ENCODE measurements around the gene EIF4E2. TPM values are rescaled to one million over a fixed set of nuclear protein-coding genes. Genes with fewer than 3 reads are reported as not detected.

Gene EIF4E2
- total RNA-seq, 4 donors from 2014 or later, result 23.8 to 38.5 (median 27.8) TPM

- H3K36me3 ChIP-seq, result no peaks in the 10 kb centered on the region
- H3K4me3 ChIP-seq, result no peak overlapping the region
- H3K4me1 ChIP-seq, result peaks cover 0 to 16% (median 0%) of the 10 kb centered on the region in 4 donors
- TF ChIP-seq, protein P1, sequence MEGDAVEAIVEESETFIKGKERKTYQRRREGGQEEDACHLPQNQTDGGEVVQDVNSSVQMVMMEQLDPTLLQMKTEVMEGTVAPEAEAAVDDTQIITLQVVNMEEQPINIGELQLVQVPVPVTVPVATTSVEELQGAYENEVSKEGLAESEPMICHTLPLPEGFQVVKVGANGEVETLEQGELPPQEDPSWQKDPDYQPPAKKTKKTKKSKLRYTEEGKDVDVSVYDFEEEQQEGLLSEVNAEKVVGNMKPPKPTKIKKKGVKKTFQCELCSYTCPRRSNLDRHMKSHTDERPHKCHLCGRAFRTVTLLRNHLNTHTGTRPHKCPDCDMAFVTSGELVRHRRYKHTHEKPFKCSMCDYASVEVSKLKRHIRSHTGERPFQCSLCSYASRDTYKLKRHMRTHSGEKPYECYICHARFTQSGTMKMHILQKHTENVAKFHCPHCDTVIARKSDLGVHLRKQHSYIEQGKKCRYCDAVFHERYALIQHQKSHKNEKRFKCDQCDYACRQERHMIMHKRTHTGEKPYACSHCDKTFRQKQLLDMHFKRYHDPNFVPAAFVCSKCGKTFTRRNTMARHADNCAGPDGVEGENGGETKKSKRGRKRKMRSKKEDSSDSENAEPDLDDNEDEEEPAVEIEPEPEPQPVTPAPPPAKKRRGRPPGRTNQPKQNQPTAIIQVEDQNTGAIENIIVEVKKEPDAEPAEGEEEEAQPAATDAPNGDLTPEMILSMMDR (IDR thresholded peaks at IDR 0.05), result no peak
- TF ChIP-seq EP300 (IDR thresholded peaks at IDR 0.05) (no peak), POLR2A (IDR thresholded peaks at IDR 0.05) (no peak)
- no peaks in the 10 kb centered on the region for H3K27me3 ChIP-seq
- H3K9me3 ChIP-seq, result no peaks in the 10 kb centered on the region
- no peak overlapping the region for H3K27ac ChIP-seq
- WGBS, 2 donors, result 91 to 93% methylated on average over 17 of the region's 17 CpGs
- no peak for DNase-seq (ENCODE audit: low spot score in 2 of 2)
These were observed 56.5 kb downstream of the EIF4E2 start for GRCh38 chr2:232607011-232607410.

DNA sequence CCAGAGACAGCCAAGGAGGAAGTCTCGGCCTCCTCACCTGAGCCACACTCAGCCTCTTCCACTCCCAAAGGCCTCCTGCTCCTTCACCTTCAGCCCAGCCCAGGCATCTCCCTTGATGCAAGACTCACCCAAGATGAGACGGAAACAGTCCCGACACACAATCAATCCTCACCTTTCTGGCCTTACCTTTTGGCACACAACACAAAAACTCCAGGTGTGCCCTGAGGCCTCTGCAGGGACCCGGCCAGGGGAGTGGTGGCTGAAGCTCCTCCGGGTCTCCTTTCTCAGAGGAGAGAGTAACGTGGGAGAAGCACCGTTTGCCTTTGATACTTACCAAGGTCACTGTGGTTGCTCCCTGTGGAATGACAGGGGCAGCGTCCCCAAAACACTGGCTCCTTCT, 59.1 kb downstream of the EIF4E2 start:
- H3K27ac ChIP-seq, result no peak overlapping the region
- H3K36me3 ChIP-seq, result no peaks in the 10 kb centered on the region
- H3K27me3 ChIP-seq, result no peaks in the 10 kb centered on the region
- no peak for DNase-seq (ENCODE audit: low spot score in 2 of 2)
- 80 to 88% methylated on average over 8 of the region's 8 CpGs for WGBS, 2 donors
- no peaks in the 10 kb centered on the region for H3K9me3 ChIP-seq
- no peak for TF ChIP-seq POLR2A (IDR thresholded peaks at IDR 0.05)
- no peak for TF ChIP-seq EP300 (IDR thresholded peaks at IDR 0.05)
- TF ChIP-seq, protein P1 (IDR thresholded peaks at IDR 0.05), result no peak
- peaks cover 0 to 16% (median 0%) of the 10 kb centered on the region in 4 donors for H3K4me1 ChIP-seq
- H3K4me3 ChIP-seq, result no peak overlapping the region

- TF ChIP-seq EP300 (IDR thresholded peaks at IDR 0.05) (no peak), POLR2A (IDR thresholded peaks at IDR 0.05) (no peak)
- TF ChIP-seq, protein P1 (IDR thresholded peaks at IDR 0.05), result no peak
- peaks cover 0 to 16% (median 0%) of the 10 kb centered on the region in 4 donors for H3K4me1 ChIP-seq
- no peaks in the 10 kb centered on the region for H3K36me3 ChIP-seq
- H3K4me3 ChIP-seq, result no peak overlapping the region
- no peaks in the 10 kb centered on the region for H3K27me3 ChIP-seq
- WGBS, 2 donors, result 73 to 100% methylated on average over 2 of the region's 3 CpGs
- no peaks in the 10 kb centered on the region for H3K9me3 ChIP-seq
- DNase-seq (ENCODE audit: low spot score in 2 of 2), result no peak
- H3K27ac ChIP-seq, result no peak overlapping the region
These were observed 59.6 kb downstream of the EIF4E2 start for GRCh38 chr2:232610081-232610480.

DNA sequence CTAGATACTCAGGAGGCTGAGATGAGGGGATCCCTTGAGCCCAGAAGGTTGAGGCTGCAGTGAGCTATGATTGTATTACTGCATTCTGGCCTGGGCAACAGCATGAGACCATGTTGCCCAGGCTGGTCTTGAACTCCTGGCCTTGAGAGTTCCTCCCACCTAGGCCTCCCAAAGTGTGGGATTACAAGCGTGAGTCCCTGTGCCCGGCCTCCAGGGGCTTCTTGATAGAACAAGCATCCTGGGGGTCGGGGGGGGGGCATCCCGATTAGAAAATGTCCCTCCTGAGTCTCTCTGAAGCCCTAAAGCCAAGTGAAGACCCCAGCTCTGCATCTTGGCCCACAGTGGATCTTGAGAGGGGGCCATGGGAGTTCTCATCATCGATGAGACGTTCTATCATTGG, 60.6 kb downstream of the EIF4E2 start:
- Histone ChIP-seq H3K36me3 (no peaks in the 10 kb centered on the region), H3K9me3 (no peaks in the 10 kb centered on the region), H3K27ac (no peak overlapping the region), H3K4me3 (no peak overlapping the region), H3K4me1 (peaks cover 0 to 12% (median 0%) of the 10 kb centered on the region in 4 donors), H3K27me3 (no peaks in the 10 kb centered on the region)
- WGBS, 2 donors, result 80 to 86% methylated on average over 3 to 6 of the region's 6 CpGs
- DNase-seq (ENCODE audit: low spot score in 2 of 2), result no peak
- TF ChIP-seq EP300 (IDR thresholded peaks at IDR 0.05), result no peak
- TF ChIP-seq, protein P1 (IDR thresholded peaks at IDR 0.05), result no peak
- TF ChIP-seq POLR2A (IDR thresholded peaks at IDR 0.05), result no peak

DNA sequence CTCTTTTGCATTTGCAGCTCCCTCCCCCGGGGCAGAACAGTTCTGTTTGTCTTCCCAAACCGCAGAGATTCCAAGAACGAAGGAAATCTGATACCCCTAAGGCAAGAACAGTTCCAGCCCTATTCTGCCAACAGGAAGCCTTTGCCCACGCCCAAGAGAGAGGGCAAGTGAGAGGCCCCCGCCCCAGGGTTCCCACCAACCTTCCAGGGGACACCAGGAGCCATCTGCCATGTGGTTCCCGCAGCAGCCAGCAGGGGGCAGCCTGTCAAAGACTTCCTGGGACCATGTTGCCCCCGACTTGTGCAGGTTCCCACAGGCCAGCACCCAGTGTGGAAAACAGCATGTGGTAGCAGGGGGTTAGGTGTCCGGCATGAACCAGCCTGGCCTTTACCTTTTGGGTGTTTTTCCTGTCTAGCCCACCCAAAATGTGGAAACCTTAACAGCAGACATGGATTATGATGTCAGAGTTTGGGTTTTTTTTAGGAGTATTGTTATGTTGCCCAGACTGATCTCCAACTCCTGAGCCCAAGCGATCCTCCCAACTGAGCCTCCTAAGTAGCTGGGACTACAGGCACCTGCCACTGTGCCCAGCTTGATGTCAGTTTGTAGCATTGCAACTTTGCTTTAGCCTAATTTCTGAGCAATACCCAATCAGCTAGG, 61.2 kb downstream of the EIF4E2 start:
- H3K4me3 ChIP-seq, result no peak overlapping the region
- peak; percentile 53 to 69 for DNase-seq (ENCODE audit: low spot score in 2 of 2)
- no peaks in the 10 kb centered on the region for H3K9me3 ChIP-seq
- TF ChIP-seq, protein P1 (IDR thresholded peaks at IDR 0.05), result peak; percentile 61 to 78 (median 73)
- no peak for TF ChIP-seq POLR2A (IDR thresholded peaks at IDR 0.05)
- no peak overlapping the region for H3K27ac ChIP-seq
- no peaks in the 10 kb centered on the region for H3K36me3 ChIP-seq
- peaks cover 0 to 8% (median 0%) of the 10 kb centered on the region in 4 donors for H3K4me1 ChIP-seq
- 36 to 47% methylated on average over 7 to 8 of the region's 9 CpGs for WGBS, 2 donors
- H3K27me3 ChIP-seq, result no peaks in the 10 kb centered on the region

Measured in tibial nerve (tissue), 4 donors.